ENCODE measurements around the gene EPG5. TPM values are rescaled to one million over a fixed set of nuclear protein-coding genes. Genes with fewer than 3 reads are reported as not detected.

EPG5 gene
- polyA plus RNA-seq, 2 of the 4 experiments (the other 2 are of a cell fraction) = 3.8 to 10.7 TPM

DNA sequence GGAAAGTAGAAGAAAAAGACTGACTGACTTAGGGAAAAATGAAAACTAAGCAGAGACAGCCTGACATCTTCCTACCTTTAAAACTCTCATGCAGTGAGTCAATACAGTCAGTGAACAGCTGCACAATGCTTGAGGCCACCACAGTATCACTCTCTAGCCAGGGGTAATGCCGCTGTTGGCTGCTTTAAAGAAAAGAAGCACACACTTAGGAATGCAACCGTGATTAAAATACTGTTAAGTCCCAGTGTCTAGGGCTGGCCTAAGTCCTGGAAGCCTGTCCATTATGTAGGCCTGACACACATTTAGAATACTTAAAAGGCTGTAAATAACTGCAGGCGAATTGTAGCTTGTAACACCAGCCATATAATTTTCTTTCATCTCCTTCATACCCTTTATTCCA lies 91.0 kb downstream of the EPG5 start:
- POLR2A ChIA-PET = no interaction called here
- TF ChIP-seq ZC3H11A (IDR thresholded peaks at IDR 0.05) (no peak), KDM1A (IDR thresholded peaks at IDR 0.05; ENCODE audit: low read depth) (no peak), TP53 (CRISPR knock-in tag; IDR thresholded peaks at IDR 0.05) (no peak), NR3C1 (IDR thresholded peaks at IDR 0.05) (no peak), HEYL (CRISPR knock-in tag; IDR thresholded peaks at IDR 0.05) (no peak), BHLHE40 (IDR thresholded peaks at IDR 0.05; ENCODE audit: low read depth, low read length) (no peak), HOXB13 (CRISPR knock-in tag; IDR thresholded peaks at IDR 0.05; ENCODE audit: low read depth) (no peak), HDAC2 (IDR thresholded peaks at IDR 0.05) (no peak), JUN (IDR thresholded peaks at IDR 0.05) (no peak), FOXS1 (CRISPR knock-in tag; IDR thresholded peaks at IDR 0.05) (no peak), TFCP2L1 (CRISPR knock-in tag; IDR thresholded peaks at IDR 0.05) (no peak)
- TF ChIP-seq, protein P1, sequence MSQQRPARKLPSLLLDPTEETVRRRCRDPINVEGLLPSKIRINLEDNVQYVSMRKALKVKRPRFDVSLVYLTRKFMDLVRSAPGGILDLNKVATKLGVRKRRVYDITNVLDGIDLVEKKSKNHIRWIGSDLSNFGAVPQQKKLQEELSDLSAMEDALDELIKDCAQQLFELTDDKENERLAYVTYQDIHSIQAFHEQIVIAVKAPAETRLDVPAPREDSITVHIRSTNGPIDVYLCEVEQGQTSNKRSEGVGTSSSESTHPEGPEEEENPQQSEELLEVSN (IDR thresholded peaks at IDR 0.05; ENCODE audit: borderline replicate concordance, low read depth) = no peak
- TF ChIP-seq, protein P2, sequence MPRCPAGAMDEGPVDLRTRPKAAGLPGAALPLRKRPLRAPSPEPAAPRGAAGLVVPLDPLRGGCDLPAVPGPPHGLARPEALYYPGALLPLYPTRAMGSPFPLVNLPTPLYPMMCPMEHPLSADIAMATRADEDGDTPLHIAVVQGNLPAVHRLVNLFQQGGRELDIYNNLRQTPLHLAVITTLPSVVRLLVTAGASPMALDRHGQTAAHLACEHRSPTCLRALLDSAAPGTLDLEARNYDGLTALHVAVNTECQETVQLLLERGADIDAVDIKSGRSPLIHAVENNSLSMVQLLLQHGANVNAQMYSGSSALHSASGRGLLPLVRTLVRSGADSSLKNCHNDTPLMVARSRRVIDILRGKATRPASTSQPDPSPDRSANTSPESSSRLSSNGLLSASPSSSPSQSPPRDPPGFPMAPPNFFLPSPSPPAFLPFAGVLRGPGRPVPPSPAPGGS (IDR thresholded peaks at IDR 0.05) = no peak
- TF ChIP-seq, protein P3, sequence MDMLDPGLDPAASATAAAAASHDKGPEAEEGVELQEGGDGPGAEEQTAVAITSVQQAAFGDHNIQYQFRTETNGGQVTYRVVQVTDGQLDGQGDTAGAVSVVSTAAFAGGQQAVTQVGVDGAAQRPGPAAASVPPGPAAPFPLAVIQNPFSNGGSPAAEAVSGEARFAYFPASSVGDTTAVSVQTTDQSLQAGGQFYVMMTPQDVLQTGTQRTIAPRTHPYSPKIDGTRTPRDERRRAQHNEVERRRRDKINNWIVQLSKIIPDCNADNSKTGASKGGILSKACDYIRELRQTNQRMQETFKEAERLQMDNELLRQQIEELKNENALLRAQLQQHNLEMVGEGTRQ (IDR thresholded peaks at IDR 0.05) = no peak
- TF ChIP-seq, protein P4, sequence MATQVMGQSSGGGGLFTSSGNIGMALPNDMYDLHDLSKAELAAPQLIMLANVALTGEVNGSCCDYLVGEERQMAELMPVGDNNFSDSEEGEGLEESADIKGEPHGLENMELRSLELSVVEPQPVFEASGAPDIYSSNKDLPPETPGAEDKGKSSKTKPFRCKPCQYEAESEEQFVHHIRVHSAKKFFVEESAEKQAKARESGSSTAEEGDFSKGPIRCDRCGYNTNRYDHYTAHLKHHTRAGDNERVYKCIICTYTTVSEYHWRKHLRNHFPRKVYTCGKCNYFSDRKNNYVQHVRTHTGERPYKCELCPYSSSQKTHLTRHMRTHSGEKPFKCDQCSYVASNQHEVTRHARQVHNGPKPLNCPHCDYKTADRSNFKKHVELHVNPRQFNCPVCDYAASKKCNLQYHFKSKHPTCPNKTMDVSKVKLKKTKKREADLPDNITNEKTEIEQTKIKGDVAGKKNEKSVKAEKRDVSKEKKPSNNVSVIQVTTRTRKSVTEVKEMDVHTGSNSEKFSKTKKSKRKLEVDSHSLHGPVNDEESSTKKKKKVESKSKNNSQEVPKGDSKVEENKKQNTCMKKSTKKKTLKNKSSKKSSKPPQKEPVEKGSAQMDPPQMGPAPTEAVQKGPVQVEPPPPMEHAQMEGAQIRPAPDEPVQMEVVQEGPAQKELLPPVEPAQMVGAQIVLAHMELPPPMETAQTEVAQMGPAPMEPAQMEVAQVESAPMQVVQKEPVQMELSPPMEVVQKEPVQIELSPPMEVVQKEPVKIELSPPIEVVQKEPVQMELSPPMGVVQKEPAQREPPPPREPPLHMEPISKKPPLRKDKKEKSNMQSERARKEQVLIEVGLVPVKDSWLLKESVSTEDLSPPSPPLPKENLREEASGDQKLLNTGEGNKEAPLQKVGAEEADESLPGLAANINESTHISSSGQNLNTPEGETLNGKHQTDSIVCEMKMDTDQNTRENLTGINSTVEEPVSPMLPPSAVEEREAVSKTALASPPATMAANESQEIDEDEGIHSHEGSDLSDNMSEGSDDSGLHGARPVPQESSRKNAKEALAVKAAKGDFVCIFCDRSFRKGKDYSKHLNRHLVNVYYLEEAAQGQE (IDR thresholded peaks at IDR 0.05) = no peak
- TF ChIP-seq, protein P5, sequence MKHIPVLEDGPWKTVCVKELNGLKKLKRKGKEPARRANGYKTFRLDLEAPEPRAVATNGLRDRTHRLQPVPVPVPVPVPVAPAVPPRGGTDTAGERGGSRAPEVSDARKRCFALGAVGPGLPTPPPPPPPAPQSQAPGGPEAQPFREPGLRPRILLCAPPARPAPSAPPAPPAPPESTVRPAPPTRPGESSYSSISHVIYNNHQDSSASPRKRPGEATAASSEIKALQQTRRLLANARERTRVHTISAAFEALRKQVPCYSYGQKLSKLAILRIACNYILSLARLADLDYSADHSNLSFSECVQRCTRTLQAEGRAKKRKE (CRISPR knock-in tag; IDR thresholded peaks at IDR 0.05; ENCODE audit: low read depth) = no peak
- TF ChIP-seq, protein P6, sequence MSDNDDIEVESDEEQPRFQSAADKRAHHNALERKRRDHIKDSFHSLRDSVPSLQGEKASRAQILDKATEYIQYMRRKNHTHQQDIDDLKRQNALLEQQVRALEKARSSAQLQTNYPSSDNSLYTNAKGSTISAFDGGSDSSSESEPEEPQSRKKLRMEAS (IDR thresholded peaks at IDR 0.05) = no peak
- TF ChIP-seq, protein P7, sequence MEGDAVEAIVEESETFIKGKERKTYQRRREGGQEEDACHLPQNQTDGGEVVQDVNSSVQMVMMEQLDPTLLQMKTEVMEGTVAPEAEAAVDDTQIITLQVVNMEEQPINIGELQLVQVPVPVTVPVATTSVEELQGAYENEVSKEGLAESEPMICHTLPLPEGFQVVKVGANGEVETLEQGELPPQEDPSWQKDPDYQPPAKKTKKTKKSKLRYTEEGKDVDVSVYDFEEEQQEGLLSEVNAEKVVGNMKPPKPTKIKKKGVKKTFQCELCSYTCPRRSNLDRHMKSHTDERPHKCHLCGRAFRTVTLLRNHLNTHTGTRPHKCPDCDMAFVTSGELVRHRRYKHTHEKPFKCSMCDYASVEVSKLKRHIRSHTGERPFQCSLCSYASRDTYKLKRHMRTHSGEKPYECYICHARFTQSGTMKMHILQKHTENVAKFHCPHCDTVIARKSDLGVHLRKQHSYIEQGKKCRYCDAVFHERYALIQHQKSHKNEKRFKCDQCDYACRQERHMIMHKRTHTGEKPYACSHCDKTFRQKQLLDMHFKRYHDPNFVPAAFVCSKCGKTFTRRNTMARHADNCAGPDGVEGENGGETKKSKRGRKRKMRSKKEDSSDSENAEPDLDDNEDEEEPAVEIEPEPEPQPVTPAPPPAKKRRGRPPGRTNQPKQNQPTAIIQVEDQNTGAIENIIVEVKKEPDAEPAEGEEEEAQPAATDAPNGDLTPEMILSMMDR (IDR thresholded peaks at IDR 0.05) = no peak

More for the DNA sequence above, 91.0 kb downstream of the EPG5 start:
- Histone ChIP-seq H3K27ac (no peak overlapping the region), H3K4me3 (no peak overlapping the region), H3K4me2 (no peak overlapping the region), H3K4me1 (peaks cover 6% of the 10 kb centered on the region; the same call in 1 of the 3 replicates), H3K9me3 (no peaks in the 10 kb centered on the region)
- ATAC-seq (no peak), FAIRE-seq (no peak), DNase-seq (ENCODE audit: low read depth in 1 of 2, low spot score in 1 of 2) (no peak)
- CTCF ChIA-PET = interaction anchor here (0.7 to 5.7 kb wide), 3 partner anchors 22 to 186 kb away, joined by 4 to 62 read pairs (median 12); partner anchors contain the start of gene SLC14A1
- WGBS (ENCODE audit: missing lambda C conversion rate) = 94% methylated on average over 3 of the region's 3 CpGs

Data from A549 (cell line).